CD4-positive, alpha-beta T cell treated with Interleukin-12 subunit alpha and Interleukin-12 subunit beta, for 1 hour (primary cell): ENCODE results near the gene C16orf74.

Experiments used
- DNase-seq: peaks from one replicate; pipeline ENCODE4 v3.0.0-alpha.2; 2020

The C16orf74 gene

DNA sequence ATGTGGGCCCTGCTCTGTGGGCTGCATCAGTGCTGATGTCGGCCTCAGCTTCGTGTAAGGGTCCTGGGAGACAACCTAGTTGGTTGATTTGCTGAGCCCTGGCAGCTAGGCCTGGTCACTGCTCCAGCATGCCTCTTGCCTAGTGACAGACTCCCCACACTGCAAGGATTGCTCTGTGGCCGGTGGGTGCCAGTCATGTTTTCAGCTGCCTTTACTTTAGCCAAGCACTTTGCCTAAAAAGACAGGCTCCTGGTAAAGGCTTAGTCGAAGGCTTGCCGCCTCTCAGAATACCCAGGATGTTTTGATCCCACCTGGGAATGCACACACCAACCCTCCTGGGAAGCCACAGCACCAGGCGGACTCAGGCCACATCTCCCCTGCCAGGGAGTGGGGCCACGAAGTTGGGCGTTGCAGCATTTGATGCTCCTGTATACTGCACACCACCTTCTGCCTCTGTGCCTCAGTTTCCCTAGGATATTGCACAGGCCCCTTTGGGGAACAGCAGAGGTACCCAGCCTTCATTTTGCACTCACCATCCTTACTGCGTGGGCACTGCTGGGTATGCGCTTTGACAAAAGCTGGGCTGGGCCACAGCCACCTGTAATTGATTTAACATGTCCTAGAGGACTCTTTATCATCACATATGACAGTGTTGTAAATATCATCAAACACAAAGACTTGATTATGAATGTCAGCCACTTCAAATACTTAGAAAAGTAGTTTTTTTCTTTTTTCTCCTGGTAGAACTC is 82.0 kb downstream of the C16orf74 start:
- DNase-seq = no peak

GRCh38 chr16:85667841-85668413 is 83.0 kb downstream of the C16orf74 start:
- DNase-seq = no peak

DNA sequence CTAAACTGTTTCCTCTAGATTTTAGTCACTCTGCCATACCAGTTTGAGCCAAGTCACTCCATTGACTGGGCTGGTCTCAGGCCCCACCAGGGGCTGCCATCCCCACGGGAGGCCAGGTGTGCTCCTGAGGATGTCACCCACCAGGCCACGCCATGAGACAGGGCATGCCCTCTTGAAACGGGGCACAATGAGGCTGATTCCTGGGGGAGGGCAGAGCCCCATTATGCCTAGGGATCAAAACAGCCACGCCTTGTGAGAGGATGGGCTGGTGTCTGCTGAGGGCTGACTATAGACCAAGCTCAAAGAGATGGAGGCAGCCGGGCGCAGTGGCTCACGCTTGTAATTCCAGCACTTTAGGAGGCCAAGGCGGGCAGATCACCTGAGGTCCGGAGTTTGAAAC is 83.6 kb downstream of the C16orf74 start:
- no peak for DNase-seq

- no peak for DNase-seq
Observed at GRCh38 chr16:85665929-85666328, 85.0 kb downstream of the C16orf74 start.

GRCh38 chr16:85665373-85665740 is 85.5 kb downstream of the C16orf74 start:
- no peak for DNase-seq

DNA sequence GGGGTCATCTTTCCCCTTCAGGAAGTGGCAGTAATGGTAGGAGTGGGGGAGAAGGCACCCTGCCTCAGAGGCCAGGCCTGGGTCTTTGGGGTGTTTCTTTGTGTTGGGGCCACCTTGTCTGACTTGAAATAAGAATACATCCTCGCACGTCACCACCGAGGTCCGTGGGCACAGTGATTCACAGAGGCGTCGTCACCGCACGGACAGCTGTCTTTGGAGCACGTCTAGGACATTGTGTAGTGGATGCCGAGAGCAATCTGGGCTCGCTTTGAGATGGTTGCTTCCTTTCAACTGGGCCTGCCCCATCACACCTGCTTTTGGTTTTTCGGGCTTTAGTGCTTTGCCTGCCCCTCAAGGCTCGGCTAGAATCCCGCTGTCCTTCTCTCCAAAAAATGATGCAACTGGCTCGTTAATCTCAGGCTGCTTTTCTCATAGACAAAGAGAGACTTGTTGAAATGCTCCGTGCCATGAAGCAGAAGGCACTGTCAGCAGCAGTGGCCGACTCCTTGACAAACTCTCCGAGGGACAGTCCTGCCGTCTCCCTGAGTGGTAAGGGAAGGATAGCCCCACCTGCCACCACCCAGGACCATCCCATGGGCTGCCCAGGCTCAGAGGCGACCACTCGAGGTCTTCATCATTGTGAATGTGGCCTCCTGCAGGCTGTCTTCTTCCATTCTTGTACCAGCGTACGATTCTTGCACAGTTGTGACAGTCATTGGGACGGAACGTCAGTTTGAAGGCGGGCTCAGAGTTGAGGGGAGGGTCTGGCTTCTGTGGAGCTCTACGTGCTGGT is 86.1 kb downstream of the C16orf74 start:
- DNase-seq = no peak

- DNase-seq = no peak
Observed at GRCh38 chr16:85663891-85664321, 87.0 kb downstream of the C16orf74 start.

DNA sequence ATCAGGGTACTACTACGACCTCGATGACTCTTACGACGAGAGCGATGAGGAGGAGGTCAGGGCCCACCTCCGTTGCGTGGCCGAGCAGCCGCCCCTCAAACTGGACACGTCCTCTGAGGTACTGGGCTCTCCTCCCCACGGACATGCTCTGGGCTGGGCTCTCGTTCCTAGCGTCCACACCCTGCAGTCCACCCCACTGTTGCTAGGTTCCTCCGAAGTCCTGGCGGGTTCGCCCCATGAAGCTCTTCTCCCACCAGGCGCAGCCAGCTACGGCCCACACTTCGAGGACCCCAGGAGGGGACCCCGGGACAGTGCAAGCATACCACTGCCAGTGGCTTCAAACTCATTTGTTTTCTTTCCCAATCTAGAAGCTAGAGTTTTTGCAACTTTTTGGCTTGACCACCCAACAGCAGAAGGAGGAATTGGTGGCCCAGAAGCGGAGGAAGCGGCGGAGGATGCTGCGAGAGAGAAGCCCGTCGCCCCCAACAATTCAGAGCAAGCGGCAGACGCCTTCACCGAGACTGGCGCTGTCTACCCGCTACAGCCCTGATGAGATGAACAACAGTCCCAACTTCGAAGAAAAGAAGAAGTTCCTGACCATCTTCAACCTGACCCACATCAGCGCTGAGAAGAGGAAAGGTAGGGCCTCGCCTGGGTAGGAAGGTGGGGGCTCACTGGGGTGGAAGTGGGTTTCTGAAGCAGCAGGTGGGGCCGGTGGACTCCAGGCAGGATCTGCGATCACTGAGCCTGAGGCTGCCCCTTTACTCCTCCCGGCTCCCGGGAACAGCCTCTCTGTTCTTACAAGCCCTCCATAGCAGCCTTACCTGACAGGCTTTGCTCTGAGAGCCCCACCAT is 87.7 kb downstream of the C16orf74 start:
- DNase-seq = no peak

DNA sequence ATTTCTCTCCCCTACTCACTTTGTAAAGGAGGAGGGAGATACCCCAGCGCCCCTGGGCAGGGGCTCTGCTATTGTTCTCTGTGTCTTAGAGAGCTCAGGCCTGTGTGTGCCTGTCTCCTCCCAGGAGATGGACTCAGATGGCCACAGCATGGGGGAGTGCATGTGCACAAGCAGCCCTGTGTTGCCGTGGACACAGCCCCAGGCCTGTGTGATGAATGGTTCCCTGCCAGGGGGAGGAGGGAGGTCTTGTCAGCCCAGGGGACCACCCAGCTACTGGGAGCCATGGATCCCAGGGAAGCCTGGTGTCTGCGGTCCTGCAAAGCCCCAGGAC is 88.4 kb downstream of the C16orf74 start:
- no peak for DNase-seq

- no peak for DNase-seq
Observed at GRCh38 chr16:85661740-85662481, 89.0 kb downstream of the C16orf74 start.

GRCh38 chr16:85660843-85661739 is 89.8 kb downstream of the C16orf74 start:
- DNase-seq = no peak

GRCh38 chr16:85659805-85660511 is 90.9 kb downstream of the C16orf74 start:
- peak; percentile 63 for DNase-seq

- DNase-seq = no peak
Observed at GRCh38 chr16:85659336-85659735, 91.6 kb downstream of the C16orf74 start.

- DNase-seq = no peak
Observed at GRCh38 chr16:85658504-85659326, 92.2 kb downstream of the C16orf74 start.

GRCh38 chr16:85657996-85658395 is 92.9 kb downstream of the C16orf74 start:
- DNase-seq = no peak
